Left ventricle myocardium inferior (tissue), 1 donor: ENCODE data around the gene TMEM232. TPM values are rescaled to one million over a fixed set of nuclear protein-coding genes. Genes with fewer than 3 reads are reported as not detected.

Source experiments
- DNase-seq: peaks from one replicate; pipeline ENCODE4 v3.0.0-alpha.2; 2020
- H3K27ac ChIP-seq: fragments of 200-600 bp; replicated peaks from 2 replicates; pipeline ENCODE4 v1.8.0; 2021
- H3K27me3 ChIP-seq: fragments of 200-600 bp; 2 replicates; pipeline ENCODE4 v1.8.0; 2021; ENCODE audit warnings: low read depth
- H3K36me3 ChIP-seq: fragments of 200-600 bp; 2 replicates; pipeline ENCODE4 v1.8.0; 2021
- H3K4me1 ChIP-seq: fragments of 200-600 bp; 2 replicates; pipeline ENCODE4 v1.8.0; 2021
- H3K4me3 ChIP-seq: fragments of 200-600 bp; 2 replicates; pipeline ENCODE4 v1.8.0; 2021; ENCODE audit warnings: mild to moderate bottlenecking, moderate library complexity
- H3K9me3 ChIP-seq: fragments of 200-600 bp; replicated peaks from 2 replicates; pipeline ENCODE4 v1.8.0; 2021
- intact Hi-C: fragments of 100-400 bp; cut with micrococcal nuclease; formaldehyde crosslinking; loops from one replicate; pipeline ENCODE4 v1.11.0; 2022
- total RNA-seq: library from RNA; stranded (reverse); fragmentation: NEBNext Ultra II Directional; extraction: Animal tissue kit (Norgen Biotek cat#: 25700); gene quantifications from one replicate; pipeline ENCODE4 v1.2.1, GENCODE V29; 2021
- TF ChIP-seq, protein P1 (sequence below): fragments of 200-600 bp; IDR thresholded peaks from 2 replicates; pipeline ENCODE4 v1.8.0; 2021; ENCODE audit warnings: antibody characterized with exemption, mild to moderate bottlenecking, borderline replicate concordance
- donor health status: DM: no; HTN: yes; CAD: no; lungs with severe emphysema.

The TMEM232 gene
- total RNA-seq, 1 donor from 2014 or later = 3.6 TPM

DNA sequence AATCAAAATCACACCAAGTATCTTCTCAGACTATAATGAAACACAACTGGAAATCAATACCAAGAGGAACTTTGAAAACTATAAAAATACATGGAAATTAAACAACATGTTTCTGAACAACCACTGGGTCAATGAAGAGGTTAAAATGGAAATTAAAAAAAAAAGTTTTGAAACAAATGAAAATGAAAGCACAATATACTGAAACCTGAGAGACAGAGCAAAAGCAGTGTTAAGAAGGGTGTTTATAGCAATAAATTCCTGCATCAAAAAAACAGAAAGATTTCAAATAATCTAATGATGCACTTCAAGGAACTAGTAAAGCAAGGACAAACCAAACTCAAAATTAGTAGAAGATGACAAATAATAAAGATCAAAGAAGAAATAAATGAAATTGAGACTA is 92.0 kb downstream of the TMEM232 start:
- no peak for DNase-seq
- Histone ChIP-seq H3K9me3 (no peaks in the 10 kb centered on the region), H3K4me3 (no peak overlapping the region), H3K36me3 (no peaks in the 10 kb centered on the region), H3K27me3 (no peaks in the 10 kb centered on the region), H3K27ac (no peak overlapping the region), H3K4me1 (no peaks in the 10 kb centered on the region)
- TF ChIP-seq, protein P1, sequence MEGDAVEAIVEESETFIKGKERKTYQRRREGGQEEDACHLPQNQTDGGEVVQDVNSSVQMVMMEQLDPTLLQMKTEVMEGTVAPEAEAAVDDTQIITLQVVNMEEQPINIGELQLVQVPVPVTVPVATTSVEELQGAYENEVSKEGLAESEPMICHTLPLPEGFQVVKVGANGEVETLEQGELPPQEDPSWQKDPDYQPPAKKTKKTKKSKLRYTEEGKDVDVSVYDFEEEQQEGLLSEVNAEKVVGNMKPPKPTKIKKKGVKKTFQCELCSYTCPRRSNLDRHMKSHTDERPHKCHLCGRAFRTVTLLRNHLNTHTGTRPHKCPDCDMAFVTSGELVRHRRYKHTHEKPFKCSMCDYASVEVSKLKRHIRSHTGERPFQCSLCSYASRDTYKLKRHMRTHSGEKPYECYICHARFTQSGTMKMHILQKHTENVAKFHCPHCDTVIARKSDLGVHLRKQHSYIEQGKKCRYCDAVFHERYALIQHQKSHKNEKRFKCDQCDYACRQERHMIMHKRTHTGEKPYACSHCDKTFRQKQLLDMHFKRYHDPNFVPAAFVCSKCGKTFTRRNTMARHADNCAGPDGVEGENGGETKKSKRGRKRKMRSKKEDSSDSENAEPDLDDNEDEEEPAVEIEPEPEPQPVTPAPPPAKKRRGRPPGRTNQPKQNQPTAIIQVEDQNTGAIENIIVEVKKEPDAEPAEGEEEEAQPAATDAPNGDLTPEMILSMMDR = no peak
- intact Hi-C loops = no loop called here

GRCh38 chr5:110631236-110631635 is 95.2 kb downstream of the TMEM232 start:
- TF ChIP-seq, protein P1 = no peak
- Histone ChIP-seq H3K27ac (no peak overlapping the region), H3K36me3 (no peaks in the 10 kb centered on the region), H3K4me1 (no peaks in the 10 kb centered on the region), H3K4me3 (no peak overlapping the region), H3K27me3 (no peaks in the 10 kb centered on the region), H3K9me3 (no peaks in the 10 kb centered on the region)
- DNase-seq = no peak
- intact Hi-C loops = no loop called here

GRCh38 chr5:110630350-110630749 is 96.1 kb downstream of the TMEM232 start:
- no peak overlapping the region for H3K4me3 ChIP-seq
- intact Hi-C loops = no loop called here
- no peak overlapping the region for H3K27ac ChIP-seq
- no peaks in the 10 kb centered on the region for H3K4me1 ChIP-seq
- TF ChIP-seq, protein P1 = no peak
- no peaks in the 10 kb centered on the region for H3K27me3 ChIP-seq
- H3K9me3 ChIP-seq = no peaks in the 10 kb centered on the region
- H3K36me3 ChIP-seq = no peaks in the 10 kb centered on the region
- no peak for DNase-seq

DNA sequence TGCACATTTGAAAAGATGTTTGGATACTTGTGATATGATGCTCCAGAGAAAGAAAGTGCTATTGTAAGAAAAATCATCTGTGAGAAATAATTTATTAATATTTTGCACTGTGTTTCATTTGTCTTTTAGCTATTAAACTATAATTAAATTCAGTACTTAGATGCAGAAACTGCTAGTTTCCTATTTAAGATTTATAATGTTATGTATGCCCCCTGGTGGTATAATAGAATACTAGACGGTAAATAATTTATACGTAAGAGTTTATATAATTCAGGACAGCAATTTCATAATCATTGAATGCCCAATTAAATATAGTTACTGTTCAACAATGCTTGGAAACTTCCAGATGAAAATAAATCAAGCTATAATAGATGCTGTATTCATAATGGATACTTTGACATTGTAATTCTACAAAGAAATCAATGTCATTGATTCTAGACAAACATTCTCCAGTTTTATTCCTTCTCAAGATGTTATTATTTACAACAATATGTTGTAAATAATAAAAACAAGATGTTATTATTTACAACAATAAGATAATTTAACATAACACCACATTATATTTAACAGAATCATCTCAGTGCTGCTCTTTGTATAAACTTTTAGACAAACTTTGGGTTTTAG is 101.0 kb downstream of the TMEM232 start:
- intact Hi-C loops = no loop called here
- no peak for DNase-seq
- H3K27ac ChIP-seq = no peak overlapping the region
- TF ChIP-seq, protein P1 = peak; percentile 62
- no peaks in the 10 kb centered on the region for H3K36me3 ChIP-seq
- H3K4me3 ChIP-seq = no peak overlapping the region
- no peaks in the 10 kb centered on the region for H3K4me1 ChIP-seq
- H3K9me3 ChIP-seq = no peaks in the 10 kb centered on the region
- no peaks in the 10 kb centered on the region for H3K27me3 ChIP-seq

GRCh38 chr5:110623874-110624273 is 102.6 kb downstream of the TMEM232 start:
- TF ChIP-seq, protein P1 = no peak
- H3K27ac ChIP-seq = no peak overlapping the region
- no peaks in the 10 kb centered on the region for H3K4me1 ChIP-seq
- DNase-seq = no peak
- H3K36me3 ChIP-seq = no peaks in the 10 kb centered on the region
- H3K4me3 ChIP-seq = no peak overlapping the region
- intact Hi-C loops = no loop called here
- H3K9me3 ChIP-seq = no peaks in the 10 kb centered on the region
- no peaks in the 10 kb centered on the region for H3K27me3 ChIP-seq
